Activated T-cell treated with anti-CD3 and anti-CD28 coated beads for 24 hours (primary cell): ENCODE data around the gene FBXL2.
"Not testable (repeated sequence)": the region's sequence is repeated elsewhere in the genome, so short reads cannot be mapped to it uniquely, and the experiment has no call there.

Experiments
- DNase-seq: peaks from one replicate; pipeline ENCODE4 v3.0.0-alpha.2; 2020; ENCODE audit warnings: low read depth

Gene FBXL2

DNA sequence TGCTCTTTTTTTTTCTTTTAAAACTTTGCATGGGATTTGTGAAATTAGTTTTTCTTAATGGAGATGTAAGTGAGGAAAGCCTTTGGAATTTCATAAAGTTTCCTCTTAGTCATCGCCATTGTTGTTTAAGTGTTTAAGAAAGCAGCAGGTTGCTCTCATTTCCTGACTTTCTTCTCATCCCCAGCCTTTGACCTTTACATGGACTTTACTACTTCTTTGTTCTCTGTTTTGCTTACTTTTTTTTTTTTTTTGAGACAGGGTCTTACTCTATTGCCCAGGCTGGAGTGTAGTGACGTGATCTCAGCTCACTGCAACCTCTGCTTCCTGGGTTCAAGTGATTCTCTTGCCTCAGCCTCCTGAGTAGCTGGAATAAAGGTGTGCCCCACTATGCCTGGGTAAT is 38.6 kb downstream of the FBXL2 start:
- DNase-seq = no peak

DNA sequence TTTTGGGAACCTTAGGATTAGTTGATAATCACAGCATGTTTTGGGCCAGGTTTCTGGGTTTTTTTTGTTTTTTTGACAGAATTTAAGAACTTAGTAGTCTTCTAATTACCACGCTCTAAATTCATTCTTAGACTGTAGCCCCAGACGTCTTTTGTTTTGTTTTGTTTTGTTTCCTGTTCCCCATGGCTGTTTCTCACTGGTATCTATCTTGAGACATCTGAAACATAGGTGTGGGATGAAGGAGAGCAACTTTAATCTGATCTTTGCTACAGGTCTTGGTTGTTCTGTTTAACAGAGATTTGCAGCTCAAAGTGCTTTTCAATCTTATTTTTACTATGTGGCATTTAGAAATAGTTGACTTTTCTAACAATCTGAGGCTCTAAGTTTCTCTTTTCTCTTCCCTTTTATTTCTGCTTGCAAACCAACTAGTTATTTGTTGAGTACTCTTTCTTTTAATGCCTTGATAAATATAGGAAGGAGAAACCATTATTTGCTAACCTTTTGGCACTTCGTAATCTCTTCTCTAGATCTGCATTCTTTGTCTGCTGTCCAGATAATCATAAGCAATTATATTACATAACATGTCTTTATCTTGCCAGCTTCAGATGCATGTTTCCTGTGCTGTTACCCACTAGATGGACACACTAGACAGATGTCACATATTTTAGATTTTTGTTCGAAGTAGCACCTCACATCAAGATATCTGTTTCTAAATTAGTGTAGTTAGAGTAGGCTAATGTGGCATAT is 40.9 kb downstream of the FBXL2 start:
- DNase-seq = no peak

- no peak for DNase-seq
These were observed 41.6 kb downstream of the FBXL2 start for GRCh38 chr3:33318710-33319380.

- DNase-seq = no peak
These were observed 45.2 kb downstream of the FBXL2 start for GRCh38 chr3:33322412-33322811.

- no peak for DNase-seq
These were observed 54.2 kb downstream of the FBXL2 start for GRCh38 chr3:33331414-33331813.

- DNase-seq = no peak
These were observed 57.1 kb downstream of the FBXL2 start for GRCh38 chr3:33334364-33334763.

GRCh38 chr3:33338936-33339465 is 61.8 kb downstream of the FBXL2 start:
- DNase-seq = not testable (repeated sequence)

- no peak for DNase-seq
These were observed 62.5 kb downstream of the FBXL2 start for GRCh38 chr3:33339758-33340157.

DNA sequence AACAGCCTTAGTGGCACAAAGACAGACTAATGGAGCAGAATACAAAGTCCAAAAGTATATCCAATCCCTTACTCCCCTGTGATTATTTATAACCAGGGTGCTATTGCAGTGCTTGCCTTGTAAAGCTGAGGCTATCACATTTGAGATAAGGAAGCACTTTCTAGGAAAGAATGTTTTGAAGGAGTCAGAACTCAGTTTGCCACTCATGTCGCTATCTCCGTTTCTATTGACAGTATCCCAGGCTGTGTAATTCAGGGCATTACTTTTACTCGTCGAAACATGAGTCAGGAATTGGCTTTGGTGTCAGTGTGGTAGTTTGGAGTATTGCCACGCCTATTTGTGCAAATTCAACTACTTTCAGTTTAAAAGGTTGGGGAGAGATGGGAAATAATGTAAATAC is 78.4 kb downstream of the FBXL2 start:
- no peak for DNase-seq

GRCh38 chr3:33358172-33358781 is 81.0 kb downstream of the FBXL2 start:
- no peak for DNase-seq

DNA sequence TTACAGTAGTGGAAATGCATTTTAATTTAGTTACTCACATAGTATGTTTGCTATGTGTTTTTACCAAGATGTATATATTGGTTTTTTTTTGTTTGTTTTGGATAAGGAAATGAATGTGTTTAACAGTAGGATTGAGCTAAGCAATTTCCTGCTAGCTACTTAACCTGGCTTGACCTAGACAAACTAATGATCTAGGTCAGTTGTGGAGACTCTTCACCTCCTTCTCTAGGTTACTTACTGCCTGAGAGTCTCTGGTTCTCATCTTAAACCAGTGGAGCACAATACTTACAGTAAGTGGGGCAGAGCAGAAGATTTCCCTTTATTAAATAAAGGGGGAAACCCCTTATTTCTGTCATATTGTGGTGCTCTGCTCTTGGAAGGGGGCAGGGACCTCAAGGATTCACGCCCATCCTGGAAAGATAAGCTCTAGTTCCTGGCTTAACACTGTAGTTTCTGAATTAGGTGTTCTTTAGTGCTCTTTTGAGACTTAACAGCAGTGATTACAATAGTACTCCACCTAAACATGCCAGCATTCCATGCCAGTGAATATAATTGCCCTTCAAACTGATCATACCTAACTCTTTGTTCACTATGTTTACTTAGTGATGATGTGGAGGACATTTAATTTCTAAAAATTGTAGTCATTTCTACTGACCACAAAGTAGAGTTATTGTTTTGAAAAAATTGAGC is 83.0 kb downstream of the FBXL2 start:
- DNase-seq = no peak

GRCh38 chr3:33363113-33363800 is 86.0 kb downstream of the FBXL2 start:
- DNase-seq = no peak

- DNase-seq = no peak
These were observed 86.8 kb downstream of the FBXL2 start for GRCh38 chr3:33364060-33364459.

DNA sequence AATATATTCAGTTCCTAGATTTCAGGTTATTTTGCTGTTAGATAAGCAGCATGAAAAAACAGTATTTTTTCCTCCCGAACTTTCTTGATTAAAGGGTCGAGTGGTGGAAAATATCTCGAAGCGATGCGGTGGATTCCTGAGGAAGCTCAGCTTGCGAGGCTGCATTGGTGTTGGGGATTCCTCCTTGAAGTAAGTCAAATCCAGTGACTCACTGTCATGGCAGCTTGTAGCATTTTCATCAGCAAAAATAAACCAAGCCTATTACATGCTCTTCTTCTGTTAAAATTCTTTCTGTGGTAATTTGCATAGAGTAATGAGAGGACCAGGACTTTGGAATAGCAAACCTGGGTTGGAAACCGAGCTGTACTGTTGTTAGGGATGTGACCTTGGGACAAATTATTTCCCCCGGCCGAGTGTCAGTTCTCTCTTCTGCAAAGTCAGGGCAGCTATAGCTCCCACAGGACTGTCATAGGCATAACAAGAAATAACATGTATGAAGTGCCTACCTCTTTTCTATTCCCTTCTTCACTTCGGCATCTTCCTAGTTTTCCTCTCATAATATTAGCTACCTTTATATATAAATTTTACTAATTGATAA is 87.4 kb downstream of the FBXL2 start:
- DNase-seq = no peak

DNA sequence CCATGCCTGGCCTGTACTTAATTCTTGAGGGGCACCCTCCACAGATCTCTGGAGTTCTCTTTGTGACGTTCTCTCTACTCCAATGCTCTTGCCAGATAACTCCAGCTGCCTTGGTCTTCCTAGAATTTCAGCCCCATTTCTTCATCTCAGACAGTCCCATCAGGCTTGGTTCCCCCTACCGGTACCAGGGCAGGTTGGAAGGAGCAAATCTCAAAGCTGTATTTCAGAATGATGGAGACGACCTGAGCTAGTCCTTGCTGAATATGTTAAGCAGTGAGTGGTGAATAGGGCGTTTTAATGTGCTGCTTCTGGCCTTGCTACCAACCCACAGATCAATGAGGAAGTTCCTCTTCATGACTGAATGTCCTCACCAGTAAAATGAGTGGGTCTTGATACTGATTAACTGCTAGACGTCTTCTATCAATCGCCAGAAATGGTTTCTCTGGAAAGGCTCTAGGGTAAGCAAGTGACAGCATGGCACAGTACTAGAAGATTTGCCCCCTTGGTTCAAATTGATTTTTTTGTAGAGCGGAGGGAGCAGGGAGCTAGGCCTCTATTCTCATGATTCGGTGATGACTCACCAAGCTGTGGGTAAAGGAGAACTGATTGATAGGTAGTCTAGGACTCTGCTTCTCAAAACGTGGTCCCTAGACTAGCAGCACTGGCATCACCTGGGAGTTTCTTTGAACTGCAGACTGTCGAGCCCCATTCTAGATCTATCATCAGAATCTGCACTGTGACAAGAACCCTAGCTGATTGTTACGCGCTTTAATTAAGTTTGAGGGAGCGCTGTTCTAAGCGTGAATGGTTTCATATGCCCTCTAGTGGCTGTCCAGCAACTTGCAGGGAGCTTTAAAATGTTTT is 95.2 kb downstream of the FBXL2 start:
- DNase-seq = peak; percentile 18

DNA sequence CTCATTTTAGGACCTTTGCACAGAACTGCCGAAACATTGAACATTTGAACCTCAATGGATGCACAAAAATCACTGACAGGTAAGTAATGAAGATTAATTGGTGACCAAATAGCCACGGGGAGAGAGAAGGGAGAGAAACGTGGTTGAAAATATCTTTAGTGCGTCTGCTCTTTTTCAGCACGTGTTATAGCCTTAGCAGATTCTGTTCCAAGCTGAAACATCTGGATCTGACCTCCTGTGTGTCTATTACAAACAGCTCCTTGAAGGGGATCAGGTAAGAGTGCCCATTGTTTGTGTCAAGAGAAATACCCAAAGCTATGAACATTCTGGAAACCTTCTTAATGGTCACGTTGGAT is 95.8 kb downstream of the FBXL2 start:
- DNase-seq = no peak

GRCh38 chr3:33377489-33377888 is 100.2 kb downstream of the FBXL2 start:
- no peak for DNase-seq

- DNase-seq = no peak
These were observed 100.7 kb downstream of the FBXL2 start for GRCh38 chr3:33377931-33378330.

DNA sequence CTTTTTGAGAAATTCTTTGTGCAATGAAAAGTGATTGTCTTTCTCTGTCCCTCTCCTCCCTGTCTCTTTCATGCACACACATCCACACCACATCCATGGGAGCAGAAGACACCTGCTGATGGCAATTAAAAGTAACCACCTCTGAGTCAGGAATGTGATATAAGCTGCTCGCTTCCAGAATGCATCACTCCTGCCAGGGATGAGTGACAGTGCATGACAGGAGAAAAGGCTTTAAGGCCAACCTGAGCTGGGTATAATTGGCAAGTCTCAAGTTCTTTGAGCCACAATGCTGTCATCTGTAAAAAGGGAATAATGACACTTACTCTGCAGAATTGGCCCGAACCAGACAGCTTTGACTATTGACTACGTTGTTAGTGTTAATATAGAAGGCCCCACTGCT is 103.4 kb downstream of the FBXL2 start:
- no peak for DNase-seq

- DNase-seq = no peak
These were observed 106.7 kb downstream of the FBXL2 start for GRCh38 chr3:33383951-33384350.

- DNase-seq = peak; percentile 20
These were observed 108.2 kb downstream of the FBXL2 start for GRCh38 chr3:33385423-33385822.
